Muscle of back (tissue), 11 donors: Measurements from ENCODE around the gene DHX15. TPM values are rescaled to one million over a fixed set of nuclear protein-coding genes. Genes with fewer than 3 reads are reported as not detected.

Experiments
- DNase-seq, 3 donors: peaks; one replicate each; pipeline versions ENCODE4 v3.0.0 to v3.0.0-alpha.2; 2013
- polyA plus RNA-seq, 10 donors: library from polyadenylated mRNA; unstranded; fragments of 120-200 nt; gene quantifications; one replicate each; pipeline ENCODE4 v1.2.1, GENCODE V29; 2013; ENCODE audit not compliant: insufficient read length in 10 of 10

DHX15 gene
- polyA plus RNA-seq, 10 donors, result 93.0 to 154 (median 127) TPM

GRCh38 chr4:24588216-24588954 lies 4.0 kb upstream of the DHX15 start:
- no peak for DNase-seq

GRCh38 chr4:24583451-24584210 lies 723 bp downstream of the DHX15 start:
- DNase-seq, result peak; percentile 52 to 88 (median 68)

DNA sequence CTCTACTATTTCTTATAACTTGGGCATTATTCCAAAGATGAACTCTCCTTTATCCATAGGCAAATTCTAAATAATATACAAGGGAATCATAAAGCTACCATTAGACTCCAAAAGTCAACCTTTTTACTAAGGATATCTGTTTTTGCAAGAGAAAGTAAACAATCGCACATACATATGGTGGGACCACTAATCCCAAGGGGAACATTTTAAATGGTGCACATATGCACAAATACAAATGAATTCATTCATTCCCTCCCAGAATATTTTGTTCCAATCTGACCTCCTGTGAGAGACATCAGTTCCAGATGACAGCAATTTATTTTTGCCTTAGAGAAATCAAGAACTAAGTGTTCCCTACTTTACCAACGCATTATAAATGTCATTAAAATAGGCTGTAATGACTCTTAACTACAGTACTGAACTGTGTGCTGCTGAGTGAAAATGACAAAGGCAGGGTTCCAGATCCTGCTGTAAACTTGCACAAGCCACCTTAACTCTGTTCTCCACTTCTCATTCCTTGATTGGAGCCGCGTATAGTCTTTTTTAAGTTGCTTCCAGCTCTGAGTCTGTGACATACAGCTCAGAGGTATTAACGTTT lies 2.0 kb downstream of the DHX15 start:
- DNase-seq, result peak in 1 of 3 donors; percentile 34

- DNase-seq, result no peak
These were observed 6.0 kb downstream of the DHX15 start for GRCh38 chr4:24578364-24578763.

DNA sequence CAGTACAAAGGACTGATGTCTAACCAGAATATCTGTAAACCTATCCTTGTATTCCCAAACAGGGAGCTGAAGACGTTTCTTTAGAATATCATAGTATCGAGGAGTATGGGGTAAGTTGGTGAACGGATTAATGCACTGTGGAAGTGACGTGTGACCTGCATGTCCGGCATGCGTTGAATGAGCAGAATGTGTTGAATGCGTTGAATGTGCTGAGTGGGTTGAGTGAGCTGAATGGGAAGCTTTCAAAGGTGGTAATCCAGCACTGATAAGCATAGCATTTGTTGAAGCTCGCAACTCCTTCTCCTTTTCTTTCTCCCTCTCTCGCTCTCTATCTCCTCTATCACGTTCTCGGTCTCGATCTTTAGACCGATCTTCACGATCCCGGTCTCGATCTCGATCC lies 8.1 kb downstream of the DHX15 start:
- DNase-seq, result no peak

GRCh38 chr4:24574236-24574635 lies 10.1 kb downstream of the DHX15 start:
- no peak for DNase-seq

GRCh38 chr4:24573582-24573981 lies 10.8 kb downstream of the DHX15 start:
- no peak for DNase-seq

- no peak for DNase-seq
These were observed 13.6 kb downstream of the DHX15 start for GRCh38 chr4:24570574-24571236.

DNA sequence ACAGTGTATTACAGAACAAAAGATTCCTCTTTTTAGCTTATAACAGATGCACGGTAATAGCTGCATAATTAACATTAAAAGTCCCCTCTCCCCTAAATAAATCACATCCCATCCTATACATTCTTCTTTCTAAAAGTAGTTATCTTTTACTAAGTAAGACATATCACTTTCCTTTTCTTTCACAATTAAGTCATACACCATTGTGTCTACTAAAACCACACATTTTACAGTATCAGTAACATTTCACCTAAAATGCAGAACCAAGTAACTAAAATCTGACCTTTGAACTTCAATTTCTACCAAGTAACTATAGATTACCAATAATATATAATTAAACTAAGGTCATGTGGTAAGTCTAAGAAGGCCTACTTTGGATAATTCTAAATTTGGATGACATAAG lies 14.2 kb downstream of the DHX15 start:
- DNase-seq, result no peak

DNA sequence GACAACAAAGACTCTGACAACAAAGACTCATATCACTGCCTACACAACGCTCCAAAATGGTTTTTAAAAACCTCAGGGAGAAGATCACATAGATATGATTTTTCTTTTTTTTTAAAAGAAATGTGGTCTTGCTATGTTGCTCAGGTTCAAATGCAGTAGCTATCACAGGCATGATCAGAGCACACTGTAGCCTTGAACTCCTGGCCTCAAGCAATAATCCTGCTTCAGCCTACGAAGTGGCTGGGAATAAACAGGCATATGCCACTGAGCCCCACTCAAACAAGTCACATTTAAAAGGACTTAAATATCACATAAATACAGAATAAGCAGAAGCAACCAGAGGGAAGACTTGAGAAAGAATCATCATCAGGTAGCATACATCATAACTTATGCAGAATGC lies 14.7 kb downstream of the DHX15 start:
- no peak for DNase-seq

- DNase-seq, result no peak
These were observed 15.9 kb downstream of the DHX15 start for GRCh38 chr4:24568425-24568824.

GRCh38 chr4:24565054-24565453 lies 19.3 kb downstream of the DHX15 start:
- no peak for DNase-seq

- DNase-seq, result no peak
These were observed 19.9 kb downstream of the DHX15 start for GRCh38 chr4:24564488-24564887.

- no peak for DNase-seq
These were observed 22.8 kb downstream of the DHX15 start for GRCh38 chr4:24561438-24562139.

DNA sequence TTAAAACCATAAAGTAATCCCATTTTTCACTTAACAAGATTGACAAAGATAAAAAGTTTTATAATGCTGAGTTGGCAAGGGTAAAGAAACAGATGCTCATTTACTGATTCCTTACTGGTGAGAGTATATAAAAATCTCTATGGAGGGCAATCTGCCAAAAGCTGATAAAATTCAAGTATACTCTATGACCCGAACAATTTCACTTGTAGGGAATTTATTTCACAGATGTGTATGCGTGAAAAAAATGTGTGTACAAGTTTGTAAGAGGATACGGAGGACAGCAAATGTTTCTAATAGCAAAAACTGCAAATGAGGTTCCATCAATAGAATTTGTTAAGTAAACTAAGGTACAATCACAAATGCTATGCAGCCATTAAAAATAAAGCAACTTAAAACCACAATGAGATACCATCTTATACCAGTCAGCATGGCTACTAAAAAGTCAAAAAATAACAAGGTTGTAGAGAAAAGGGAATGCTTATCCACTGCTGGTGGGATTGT lies 23.4 kb downstream of the DHX15 start:
- DNase-seq, result peak; percentile 17 to 54 (median 50)

DNA sequence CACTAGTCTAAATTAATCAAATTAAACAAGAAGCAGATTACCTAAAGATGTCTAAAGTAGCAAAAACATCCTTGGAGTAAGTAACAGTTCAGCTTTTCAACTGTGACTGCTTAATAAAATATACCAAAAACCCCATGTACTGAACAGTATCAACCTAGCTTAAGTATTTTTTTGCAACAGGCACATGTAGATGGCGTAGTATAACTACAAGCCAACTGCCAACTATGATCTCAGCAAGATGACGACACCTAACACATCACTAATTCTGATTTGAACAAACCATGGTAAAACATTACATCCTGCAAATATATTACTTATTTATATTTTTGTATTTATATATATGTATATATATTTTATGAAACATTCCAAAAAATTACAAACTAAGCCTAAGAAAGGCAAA lies 24.5 kb downstream of the DHX15 start:
- DNase-seq, result no peak

DNA sequence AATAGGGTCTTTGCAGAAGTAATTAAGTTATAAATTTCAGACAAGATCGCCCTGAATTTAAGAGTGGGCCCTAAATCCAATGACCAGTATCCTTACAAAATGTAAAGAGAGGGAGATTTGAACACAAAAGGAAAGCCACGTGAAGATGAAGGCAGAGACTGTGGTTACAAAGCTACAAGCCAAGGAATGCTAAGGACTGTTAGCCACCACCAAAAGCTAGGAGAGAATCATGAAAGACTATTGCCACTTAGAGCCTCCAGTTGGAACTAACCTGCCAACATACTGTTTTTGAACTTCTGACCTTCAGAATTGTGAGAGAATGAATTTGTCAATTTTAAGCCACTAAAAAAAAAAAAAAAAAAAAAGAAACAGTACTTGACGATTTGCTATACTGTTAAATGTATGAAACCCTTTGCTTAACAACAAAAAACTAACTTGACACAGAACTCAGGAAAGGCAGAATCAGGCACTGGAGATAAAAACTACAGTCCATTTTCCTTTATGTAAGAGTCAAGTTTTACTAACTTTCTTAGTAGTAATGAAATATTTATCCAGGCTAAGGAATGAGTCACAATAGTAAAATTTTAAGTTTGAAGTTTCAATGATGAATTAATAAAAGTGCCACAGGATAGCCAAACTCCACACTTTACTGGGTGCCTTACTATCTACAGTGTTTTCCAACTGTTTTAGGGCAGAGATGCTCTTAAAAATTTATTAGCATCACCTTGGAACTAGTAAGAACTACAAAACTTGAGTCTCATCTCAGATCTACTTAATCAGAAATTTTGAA lies 25.1 kb downstream of the DHX15 start:
- no peak for DNase-seq

DNA sequence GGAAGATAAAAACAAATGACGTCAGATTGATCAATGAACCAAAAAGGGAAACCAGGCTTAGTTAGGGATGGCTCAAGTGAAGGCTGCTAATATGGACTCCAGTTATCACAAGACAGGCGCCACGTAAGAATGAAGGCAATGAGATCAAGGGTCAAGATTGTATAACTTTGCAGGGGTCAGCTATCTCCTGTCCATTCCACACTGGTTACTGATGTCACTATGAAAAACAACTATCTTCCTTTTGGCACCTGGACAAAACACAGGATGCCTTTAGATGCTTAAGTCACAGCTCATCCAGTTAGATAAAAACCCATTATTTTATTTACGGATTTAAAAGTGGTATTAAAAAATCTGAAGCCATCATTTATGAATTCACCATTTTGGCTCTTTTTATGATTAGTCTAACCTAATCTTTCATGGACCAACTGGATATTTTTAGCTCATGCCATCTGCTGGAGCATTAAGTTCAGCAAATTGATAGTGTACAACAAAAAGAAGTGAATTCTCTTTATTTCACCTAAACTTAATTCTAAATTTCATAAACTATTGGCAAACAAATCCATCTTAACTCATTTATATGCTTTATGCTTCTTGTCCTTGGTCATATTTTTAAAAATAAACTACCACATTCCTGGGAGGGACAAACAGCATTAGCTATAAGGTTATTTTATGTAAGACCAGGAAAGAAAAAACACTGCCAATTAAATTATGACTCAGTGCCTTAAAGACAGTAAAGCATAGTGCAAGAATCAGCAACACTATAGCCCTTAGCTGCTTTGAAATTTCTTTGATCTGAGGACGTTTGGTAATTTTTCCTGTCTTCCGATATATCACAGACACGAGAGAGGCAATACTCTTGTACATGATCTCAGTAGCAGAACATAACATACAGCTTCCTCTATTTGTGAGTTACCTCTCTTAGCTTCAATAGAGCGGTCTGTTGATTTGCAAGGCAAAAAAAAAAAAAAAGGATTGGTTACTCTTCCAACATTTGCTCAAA lies 27.0 kb downstream of the DHX15 start:
- no peak for DNase-seq
